ENCODE measurements around the gene ADARB1.

DNA sequence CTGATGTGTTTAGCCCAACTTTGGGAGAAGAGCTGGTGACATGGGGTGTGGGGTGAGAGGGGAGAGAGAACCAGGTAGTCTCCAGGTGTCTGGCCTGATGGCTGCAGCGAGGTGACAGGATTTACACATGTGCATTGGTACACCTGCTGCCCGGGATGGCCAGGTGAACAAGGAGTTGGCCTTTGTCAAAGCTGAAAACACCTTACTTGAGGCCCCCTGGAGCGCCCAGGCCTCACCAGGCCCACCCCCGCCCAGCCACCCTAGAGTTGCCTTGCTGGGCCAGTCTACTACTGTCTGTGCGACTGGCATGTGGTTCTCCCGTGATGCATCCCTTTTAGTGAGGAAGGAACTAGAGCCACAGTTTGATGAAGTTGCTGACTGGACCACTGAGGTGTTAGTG lies 90.5 kb downstream of the ADARB1 start:
- TF ChIP-seq, protein P1, sequence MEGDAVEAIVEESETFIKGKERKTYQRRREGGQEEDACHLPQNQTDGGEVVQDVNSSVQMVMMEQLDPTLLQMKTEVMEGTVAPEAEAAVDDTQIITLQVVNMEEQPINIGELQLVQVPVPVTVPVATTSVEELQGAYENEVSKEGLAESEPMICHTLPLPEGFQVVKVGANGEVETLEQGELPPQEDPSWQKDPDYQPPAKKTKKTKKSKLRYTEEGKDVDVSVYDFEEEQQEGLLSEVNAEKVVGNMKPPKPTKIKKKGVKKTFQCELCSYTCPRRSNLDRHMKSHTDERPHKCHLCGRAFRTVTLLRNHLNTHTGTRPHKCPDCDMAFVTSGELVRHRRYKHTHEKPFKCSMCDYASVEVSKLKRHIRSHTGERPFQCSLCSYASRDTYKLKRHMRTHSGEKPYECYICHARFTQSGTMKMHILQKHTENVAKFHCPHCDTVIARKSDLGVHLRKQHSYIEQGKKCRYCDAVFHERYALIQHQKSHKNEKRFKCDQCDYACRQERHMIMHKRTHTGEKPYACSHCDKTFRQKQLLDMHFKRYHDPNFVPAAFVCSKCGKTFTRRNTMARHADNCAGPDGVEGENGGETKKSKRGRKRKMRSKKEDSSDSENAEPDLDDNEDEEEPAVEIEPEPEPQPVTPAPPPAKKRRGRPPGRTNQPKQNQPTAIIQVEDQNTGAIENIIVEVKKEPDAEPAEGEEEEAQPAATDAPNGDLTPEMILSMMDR (conservative IDR thresholded peaks at IDR 0.05; ENCODE audit: low read length) = no peak
- no peak for TF ChIP-seq EZH2phosphoT487 (IDR thresholded peaks at IDR 0.05; ENCODE audit: borderline replicate concordance, low read depth, low read length)

Data from OCI-LY7 (cell line).